IPS-18c (cell line): ENCODE measurements around the gene GATAD1.
A peak's percentile ranks its signal among the peaks of the same experiment; 100 is the strongest.
"Not testable (repeated sequence)": the region's sequence is repeated elsewhere in the genome, so short reads cannot be mapped to it uniquely, and the experiment has no call there.

Experiments
- H3K4me3 ChIP-seq: 2 replicates; pipeline ENCODE4 v1.7.0; 2013; ENCODE audit warnings: low read depth, mild to moderate bottlenecking, low read length, moderate library complexity; ENCODE audit not compliant: insufficient read depth
- H3K9me3 ChIP-seq: one replicate; pipeline ENCODE4 v1.6.1; 2013; ENCODE audit warnings: mild to moderate bottlenecking, low read length, moderate library complexity; ENCODE audit not compliant: control insufficient read depth, insufficient read depth

GATAD1 gene, protein sequence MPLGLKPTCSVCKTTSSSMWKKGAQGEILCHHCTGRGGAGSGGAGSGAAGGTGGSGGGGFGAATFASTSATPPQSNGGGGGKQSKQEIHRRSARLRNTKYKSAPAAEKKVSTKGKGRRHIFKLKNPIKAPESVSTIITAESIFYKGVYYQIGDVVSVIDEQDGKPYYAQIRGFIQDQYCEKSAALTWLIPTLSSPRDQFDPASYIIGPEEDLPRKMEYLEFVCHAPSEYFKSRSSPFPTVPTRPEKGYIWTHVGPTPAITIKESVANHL

GRCh38 chr7:92447345-92448204 lies at the start of gene GATAD1:
Gene GATAD1 (plus strand): TSS chr7:92447482. CDS start chr7:92447730, 248 bp downstream.
- Histone ChIP-seq H3K9me3 (no peaks in the 10 kb centered on the region), H3K4me3 (peak within 1 kb of the TSS; percentile 91)

GRCh38 chr7:92397542-92397941 lies 49.7 kb upstream of the GATAD1 start:
- Histone ChIP-seq H3K9me3 (no peaks in the 10 kb centered on the region), H3K4me3 (no peak overlapping the region)

GRCh38 chr7:92400013-92400412 lies 47.3 kb upstream of the GATAD1 start:
- H3K4me3 ChIP-seq: no peak overlapping the region
- H3K9me3 ChIP-seq: no peaks in the 10 kb centered on the region

DNA sequence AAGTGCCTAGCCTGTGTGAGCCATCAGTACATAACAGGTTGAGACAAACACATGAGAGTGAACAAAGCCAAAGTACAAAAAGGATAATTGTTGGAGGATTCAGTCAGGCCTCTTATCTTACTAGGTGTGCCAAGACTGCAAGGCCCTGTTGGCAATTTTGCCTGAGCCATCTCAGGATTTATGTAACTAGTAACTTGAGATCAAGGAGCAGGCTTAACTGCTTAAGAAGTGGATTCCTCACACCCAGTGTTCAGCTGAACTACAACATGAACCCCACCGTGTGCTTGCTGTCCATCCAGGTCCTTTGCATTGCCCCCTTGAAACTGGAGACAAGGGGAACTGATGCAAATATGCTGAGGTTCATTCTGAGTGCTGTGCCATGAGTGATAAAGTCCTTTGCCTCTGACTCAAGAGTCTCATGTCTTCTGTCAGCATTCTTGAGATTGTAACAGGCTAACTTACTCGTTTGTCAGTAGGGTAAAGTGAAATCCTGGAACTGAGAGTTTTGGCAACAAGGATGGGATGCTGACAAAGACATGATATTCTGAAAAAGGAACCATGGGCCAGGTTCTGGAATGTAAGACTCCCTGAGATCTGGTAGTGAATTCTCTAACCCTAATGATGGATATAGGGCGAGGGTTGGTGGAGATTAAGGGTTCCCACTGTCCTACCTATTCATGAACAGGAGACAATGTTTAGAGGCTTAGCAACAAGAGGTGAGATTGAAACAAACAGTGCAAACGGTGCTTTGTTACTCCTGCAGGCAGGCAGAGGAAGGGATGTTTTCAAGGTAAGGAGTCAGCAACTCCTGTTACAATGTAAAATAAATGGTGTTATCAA lies 44.1 kb upstream of the GATAD1 start:
- H3K4me3 ChIP-seq: no peak overlapping the region

DNA sequence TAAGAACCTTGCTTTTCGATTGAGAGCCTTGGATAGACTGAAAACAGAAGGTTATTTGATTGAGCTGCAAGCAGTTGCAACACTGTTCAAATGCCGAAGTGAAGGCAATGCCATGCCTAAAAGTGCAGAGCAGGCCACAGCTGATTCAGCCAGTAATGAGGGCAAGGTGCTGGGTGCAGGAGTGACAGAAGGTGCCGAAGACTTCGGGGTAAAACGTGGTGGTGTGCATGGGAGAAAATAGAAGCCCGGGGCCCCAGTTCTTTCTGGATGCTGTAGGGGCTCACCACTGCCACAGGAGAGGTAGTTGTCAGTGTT lies 43.6 kb upstream of the GATAD1 start:
- H3K9me3 ChIP-seq: no peaks in the 10 kb centered on the region
- H3K4me3 ChIP-seq: no peak overlapping the region

More for the DNA sequence above, 44.1 kb upstream of the GATAD1 start:
- H3K9me3 ChIP-seq: no peaks in the 10 kb centered on the region

DNA sequence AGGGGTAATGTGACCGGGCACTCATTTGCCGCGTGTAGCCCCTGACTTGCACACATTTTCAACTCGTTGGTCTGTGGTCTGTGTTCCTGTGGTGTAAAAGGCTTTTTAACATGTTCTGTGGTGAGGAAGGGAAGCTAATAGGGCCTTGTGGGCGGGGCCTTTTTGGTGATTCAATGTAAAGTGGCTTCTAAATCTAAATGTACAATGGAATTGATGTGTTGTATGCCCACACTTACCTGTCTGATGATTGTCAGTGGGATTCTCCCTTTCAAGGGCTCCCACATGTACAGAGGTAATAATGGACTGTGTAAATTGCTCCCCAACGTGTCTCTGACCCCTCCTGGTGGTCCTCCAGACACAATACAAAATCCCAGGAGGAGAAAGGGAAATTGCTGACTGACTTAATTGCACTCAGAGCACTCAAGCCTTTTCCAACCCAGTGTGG lies 43.1 kb upstream of the GATAD1 start:
- no peak overlapping the region for H3K4me3 ChIP-seq
- H3K9me3 ChIP-seq: no peaks in the 10 kb centered on the region

DNA sequence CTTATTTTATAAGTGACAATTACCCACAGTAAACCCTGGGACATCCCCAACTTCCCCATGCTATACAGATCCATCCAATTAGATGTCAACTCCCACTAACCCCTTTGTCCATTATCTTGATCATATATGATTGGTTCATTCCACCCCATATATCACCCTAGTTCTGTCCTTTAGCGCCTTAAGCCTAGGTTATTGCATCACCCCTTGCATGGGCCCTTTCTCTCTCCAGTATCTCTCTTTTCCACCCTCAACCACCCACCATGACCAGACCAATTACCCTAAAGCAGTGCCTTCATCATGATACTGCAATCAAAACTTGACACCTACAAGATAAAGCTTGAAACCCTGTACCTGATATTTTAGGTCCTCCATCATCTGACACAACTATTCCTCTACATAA lies 37.9 kb upstream of the GATAD1 start:
- no peak overlapping the region for H3K4me3 ChIP-seq
- no peaks in the 10 kb centered on the region for H3K9me3 ChIP-seq

DNA sequence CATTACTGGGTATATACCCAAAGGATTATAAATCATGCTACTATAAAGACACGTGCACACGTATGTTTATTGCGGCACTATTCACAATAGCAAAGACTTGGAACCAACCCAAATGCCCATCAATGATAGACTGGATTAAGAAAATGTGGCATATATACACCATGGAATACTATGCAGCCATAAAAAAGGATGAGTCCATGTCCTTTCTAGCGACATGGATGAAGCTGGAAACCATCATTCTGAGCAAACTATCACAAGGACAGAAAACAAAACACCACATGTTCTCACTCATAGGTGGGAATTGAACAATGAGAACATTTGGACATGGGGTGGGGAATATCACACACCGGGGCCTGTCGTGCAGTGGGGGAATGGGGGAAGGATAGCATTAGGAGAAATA lies 37.1 kb upstream of the GATAD1 start:
- not testable (repeated sequence) for H3K9me3 ChIP-seq, H3K4me3 ChIP-seq

- H3K9me3 ChIP-seq: no peaks in the 10 kb centered on the region
These were observed 34.5 kb upstream of the GATAD1 start for GRCh38 chr7:92412745-92413144.

DNA sequence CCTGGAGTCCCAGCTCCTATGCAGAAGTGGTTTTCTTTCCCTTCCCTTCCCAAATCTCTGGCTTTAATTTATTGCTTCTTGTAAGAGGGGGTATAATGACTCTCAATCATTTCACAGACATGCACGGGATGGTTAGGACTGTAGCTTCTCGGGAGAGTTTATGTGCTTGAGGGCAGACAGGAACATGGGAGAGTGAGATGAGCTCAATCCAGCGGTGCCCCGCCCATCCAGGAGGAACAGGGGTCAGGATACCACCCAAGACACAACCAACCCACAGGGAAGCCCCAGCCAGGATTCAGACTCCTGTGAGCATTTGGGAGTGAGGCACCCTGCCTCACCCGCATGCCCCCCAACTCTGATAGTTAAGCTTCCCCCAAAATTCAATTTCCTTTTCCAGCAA lies 33.7 kb upstream of the GATAD1 start:
- Histone ChIP-seq H3K4me3 (no peak overlapping the region), H3K9me3 (no peaks in the 10 kb centered on the region)

More at GRCh38 chr7:92412745-92413144, 34.5 kb upstream of the GATAD1 start:
- no peak overlapping the region for H3K4me3 ChIP-seq

DNA sequence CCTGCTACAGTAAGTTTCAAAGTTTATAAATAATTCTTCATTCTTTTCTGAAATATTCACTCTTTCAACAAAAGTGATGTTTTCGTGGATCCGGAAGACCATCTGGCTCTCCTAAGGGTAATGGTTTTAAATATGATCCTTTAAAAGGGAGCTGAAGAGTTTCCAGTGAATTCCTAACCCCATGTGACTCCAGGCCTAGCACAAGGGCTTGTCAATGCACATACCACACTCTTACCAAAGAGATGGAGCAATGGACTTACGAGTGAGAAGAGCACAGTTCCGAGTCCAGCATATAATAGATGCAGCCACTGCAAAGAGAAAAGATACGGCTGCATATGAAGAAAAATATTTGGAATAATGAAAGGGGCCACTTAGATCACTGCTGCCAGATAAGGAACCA lies 32.1 kb upstream of the GATAD1 start:
- H3K4me3 ChIP-seq: no peak overlapping the region
- H3K9me3 ChIP-seq: no peaks in the 10 kb centered on the region

DNA sequence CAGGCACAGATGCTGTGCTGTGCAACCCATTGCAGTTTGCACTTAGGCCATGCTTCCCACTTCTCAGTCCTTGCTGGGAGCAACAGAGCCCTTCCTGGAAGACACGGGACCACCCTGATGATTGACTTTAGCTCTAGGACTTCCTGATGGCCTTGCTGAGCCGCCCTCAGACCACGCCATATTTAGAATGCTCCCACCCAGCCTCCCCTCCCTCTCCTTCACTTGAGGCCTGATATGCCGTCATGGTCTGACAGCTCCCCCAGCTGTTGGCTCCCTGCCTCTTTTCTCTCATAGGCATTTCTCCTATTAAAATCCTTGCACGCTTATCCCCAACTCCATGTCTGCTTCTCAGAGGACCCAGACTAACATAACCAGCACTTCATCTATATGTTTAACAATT lies 29.4 kb upstream of the GATAD1 start:
- Histone ChIP-seq H3K4me3 (0 out of 2 replicates have a peak overlapping the region, but pooled peaks have one; percentile 4), H3K9me3 (no peaks in the 10 kb centered on the region)

DNA sequence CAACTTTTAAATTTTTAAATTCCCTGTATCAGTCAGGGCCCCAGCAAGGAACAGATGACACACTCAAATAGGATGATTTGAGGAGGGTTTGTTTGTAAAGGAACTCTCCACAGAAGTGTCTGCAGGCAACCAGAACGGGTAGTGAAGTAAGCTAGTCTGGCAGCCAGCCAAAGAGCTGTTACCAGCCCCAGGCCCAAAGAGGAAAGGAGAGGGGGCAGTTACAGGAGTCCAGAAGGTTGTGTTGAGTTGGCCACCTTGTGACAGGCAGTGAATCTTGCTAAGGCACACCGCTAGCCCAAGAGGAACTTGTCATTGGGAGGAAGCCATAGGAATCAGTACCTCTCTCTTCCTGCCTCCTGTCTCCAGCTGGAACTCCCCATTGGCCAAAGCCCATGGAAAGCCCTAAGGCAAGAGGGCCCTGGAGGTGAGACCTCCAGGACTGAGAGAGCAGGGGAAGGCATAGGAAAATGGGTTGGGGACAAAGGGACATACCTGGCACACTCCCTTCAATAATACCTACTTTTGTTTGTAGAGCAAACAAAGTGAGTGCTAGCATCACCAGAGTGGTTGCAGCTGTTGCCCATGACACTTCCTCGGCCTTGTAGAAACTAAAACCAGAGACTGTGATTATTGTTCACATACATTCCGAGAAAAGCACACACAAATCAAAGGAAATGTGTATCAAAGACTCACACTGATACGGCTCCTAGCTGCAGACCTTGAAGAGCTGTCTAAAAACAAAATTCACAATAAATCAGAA lies 25.4 kb upstream of the GATAD1 start:
- Histone ChIP-seq H3K4me3 (no peak overlapping the region), H3K9me3 (no peaks in the 10 kb centered on the region)

- H3K9me3 ChIP-seq: no peaks in the 10 kb centered on the region
- H3K4me3 ChIP-seq: no peak overlapping the region
These were observed 24.4 kb upstream of the GATAD1 start for GRCh38 chr7:92422926-92423325.

GRCh38 chr7:92423710-92424131 lies 23.6 kb upstream of the GATAD1 start:
- Histone ChIP-seq H3K4me3 (no peak overlapping the region), H3K9me3 (no peaks in the 10 kb centered on the region)

DNA sequence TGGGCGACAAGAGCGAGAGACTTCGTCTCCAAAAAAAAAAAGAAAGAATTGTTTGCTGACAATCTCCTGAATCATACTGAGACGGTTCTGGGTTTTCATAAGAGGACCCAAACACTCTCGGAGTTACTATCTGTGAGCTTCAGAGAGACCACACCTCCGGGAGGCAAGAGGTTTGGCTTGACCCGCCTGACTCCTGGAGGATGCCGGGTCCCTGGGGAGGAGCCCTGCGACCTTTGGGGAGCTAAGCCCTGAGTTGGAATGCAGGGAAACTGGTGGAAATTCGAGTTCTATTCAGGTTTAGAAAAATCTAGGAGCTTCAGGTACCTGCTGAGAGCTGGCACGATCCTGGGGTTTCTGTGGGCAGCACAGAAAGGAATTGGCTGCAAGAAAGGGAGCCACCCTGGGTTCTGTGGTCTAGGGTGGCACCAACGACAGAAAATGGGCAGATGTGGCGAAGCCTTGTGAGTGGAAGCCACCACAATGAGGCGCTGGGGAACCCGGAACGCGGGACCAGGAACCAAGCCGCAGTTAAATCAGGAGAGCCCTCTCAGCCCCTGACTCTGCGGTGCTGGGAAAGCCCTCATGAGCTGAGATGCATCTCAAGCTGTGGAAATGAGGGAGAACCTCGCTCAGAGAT lies 21.9 kb upstream of the GATAD1 start:
- H3K4me3 ChIP-seq: no peak overlapping the region; the same call in 1 of the 2 replicates
- no peaks in the 10 kb centered on the region for H3K9me3 ChIP-seq
